ENCODE data around the gene RNF44.

The RNF44 gene

GRCh38 chr5:176536902-176537553 lies at the start of gene RNF44:
Gene RNF44, minus strand, starts transcription at chr5:176537402. Its CDS starts 4,930 bp downstream, at chr5:176532472.
- peak; percentile 98 for DNase-seq (ENCODE audit: low spot score)

DNA sequence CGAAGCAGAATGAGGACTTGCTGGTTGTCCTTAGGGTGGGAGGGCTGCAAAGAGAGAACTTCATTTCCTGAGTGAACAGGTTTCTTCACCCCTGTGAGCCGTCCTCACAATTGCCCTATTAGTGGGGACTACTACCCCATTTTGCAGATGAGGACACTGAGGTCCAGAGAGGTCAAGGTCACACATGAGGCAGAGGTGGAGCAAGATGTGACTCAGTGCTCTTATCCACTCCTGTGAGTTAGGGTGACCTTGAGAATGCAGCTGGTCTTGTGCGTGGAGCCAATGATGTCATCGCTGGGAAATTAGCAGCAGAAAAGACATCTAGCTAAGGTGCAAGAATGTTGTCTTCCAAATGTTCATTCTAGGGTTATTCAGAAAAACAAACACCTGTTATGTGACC lies 45.9 kb upstream of the RNF44 start:
- DNase-seq (ENCODE audit: low spot score): no peak

DNA sequence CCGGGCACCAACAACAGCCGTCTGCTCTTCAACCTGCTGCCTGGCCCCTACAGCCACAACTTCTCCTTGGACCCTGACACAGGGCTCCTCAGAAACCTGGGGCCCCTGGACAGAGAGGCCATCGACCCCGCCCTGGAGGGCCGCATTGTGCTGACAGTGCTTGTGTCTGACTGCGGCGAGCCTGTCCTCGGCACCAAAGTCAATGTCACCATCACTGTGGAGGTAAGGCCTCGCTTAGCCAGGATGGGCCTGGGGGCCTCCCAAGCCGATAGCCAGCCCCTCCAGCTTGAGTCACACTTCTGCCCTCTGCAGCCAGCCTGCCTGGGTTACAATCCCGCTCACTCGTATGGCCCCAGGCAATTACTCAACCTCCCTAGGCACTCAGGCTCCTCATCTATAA lies 44.2 kb upstream of the RNF44 start:
- DNase-seq (ENCODE audit: low spot score): no peak

- DNase-seq (ENCODE audit: low spot score): no peak
Observed at GRCh38 chr5:176579323-176579722, 42.1 kb upstream of the RNF44 start.

- DNase-seq (ENCODE audit: low spot score): peak; percentile 41
Observed at GRCh38 chr5:176578391-176578808, 41.2 kb upstream of the RNF44 start.

- DNase-seq (ENCODE audit: low spot score): no peak
Observed at GRCh38 chr5:176577312-176578176, 40.3 kb upstream of the RNF44 start.

GRCh38 chr5:176575488-176576422 lies 38.6 kb upstream of the RNF44 start:
- DNase-seq (ENCODE audit: low spot score): no peak

DNA sequence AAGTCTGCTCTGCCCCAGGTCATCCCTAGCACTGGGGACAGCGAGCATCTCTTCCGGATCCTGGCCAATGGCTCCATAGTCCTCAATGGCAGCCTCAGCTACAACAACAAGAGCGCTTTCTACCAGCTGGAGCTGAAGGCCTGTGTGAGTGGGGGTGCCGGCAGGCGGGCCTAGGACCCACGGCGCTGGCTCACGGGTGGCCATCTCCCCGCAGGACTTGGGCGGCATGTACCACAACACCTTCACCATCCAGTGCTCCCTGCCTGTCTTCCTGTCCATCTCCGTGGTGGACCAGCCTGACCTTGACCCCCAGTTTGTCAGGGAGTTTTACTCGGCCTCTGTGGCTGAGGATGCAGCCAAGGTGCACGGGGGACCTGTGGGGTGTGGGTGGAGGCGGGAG lies 37.9 kb upstream of the RNF44 start:
- DNase-seq (ENCODE audit: low spot score): no peak

DNA sequence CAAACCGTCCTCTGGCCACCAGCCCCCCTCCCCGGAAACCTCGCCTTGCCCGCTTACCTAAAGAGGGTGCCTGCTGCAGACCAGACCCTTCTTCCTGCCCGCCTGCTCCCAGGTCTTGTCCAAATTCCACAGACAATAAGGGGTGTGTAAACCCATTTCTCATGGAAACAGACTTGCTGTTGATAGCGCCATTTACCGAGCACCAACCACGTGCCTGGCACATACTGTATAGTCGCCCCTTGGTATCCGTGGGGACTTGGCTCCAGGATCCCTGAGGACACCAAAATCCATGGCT lies 37.0 kb upstream of the RNF44 start:
- DNase-seq (ENCODE audit: low spot score): no peak

GRCh38 chr5:176573564-176574296 lies 36.5 kb upstream of the RNF44 start:
- DNase-seq (ENCODE audit: low spot score): peak; percentile 75

DNA sequence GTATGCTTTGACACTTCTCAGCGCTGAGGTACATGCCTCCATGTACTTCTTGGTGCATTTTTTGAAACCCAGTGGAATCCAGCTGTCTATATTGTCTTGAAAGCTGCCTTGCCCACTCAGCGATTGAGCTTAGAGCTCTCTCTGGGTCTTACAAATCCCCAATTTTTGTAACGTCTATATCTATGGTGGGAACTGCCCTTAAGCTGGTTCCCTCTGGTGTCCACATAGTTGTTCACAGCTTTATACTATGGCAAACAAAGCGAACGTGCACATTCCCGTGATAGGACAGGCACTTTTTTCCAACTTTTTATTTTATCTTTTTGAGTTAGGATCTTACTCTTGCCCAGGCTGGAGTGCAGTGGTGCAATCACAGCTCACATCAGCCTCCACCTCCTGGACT lies 32.8 kb upstream of the RNF44 start:
- DNase-seq (ENCODE audit: low spot score): no peak

GRCh38 chr5:176568657-176569056 lies 31.5 kb upstream of the RNF44 start:
- DNase-seq (ENCODE audit: low spot score): no peak

DNA sequence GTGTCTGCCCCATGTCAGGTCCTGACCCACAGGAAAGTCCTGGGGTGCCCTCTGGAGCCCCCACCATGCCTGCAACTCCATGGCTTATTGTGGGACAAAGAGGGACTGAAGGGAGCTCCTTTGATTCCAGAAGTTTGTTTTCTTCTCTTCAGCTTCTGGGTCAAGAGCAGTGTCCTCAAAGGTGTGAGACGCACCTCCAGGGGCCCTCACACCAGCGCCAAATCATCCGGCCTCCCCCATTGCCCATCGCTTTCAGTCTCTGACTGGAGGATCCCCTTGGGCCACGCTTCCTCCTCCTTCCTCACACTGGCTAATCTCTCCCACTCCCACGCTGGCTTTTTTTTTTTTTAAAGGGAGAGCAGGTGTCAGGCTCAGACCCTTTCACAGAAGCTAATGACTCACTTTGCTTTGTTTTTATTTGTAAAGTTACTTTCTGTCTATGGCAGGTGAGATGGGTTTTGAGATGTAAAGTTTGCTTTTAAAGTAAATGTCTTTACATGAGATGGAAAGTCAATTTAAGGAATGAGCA lies 28.6 kb upstream of the RNF44 start:
- DNase-seq (ENCODE audit: low spot score): no peak

GRCh38 chr5:176564002-176564401 lies 26.8 kb upstream of the RNF44 start:
- DNase-seq (ENCODE audit: low spot score): no peak

- DNase-seq (ENCODE audit: low spot score): no peak
Observed at GRCh38 chr5:176562189-176562588, 25.0 kb upstream of the RNF44 start.

DNA sequence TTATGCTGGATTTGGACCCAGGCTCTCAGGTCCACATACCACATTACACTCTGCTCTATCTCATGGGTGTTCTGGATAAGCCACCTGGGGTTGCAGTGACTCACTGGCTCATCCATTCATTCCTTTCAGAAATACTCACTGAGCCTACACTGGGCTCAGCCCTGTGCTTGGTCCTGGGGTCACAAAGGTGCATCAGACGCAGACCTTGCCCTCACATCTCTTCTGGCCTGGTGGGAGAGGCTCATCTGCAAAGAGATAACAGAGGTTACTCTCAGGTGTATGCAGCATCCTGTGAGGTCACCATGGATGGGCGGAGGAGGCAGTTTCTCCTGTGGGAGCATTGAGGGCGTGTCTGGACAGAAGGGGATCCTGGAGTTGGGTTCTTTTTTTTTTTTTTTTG lies 24.1 kb upstream of the RNF44 start:
- no peak for DNase-seq (ENCODE audit: low spot score)

- DNase-seq (ENCODE audit: low spot score): no peak
Observed at GRCh38 chr5:176560364-176560763, 23.2 kb upstream of the RNF44 start.

- DNase-seq (ENCODE audit: low spot score): peak; percentile 27
Observed at GRCh38 chr5:176559683-176560082, 22.5 kb upstream of the RNF44 start.

GRCh38 chr5:176557846-176558245 lies 20.6 kb upstream of the RNF44 start:
- no peak for DNase-seq (ENCODE audit: low spot score)

DNA sequence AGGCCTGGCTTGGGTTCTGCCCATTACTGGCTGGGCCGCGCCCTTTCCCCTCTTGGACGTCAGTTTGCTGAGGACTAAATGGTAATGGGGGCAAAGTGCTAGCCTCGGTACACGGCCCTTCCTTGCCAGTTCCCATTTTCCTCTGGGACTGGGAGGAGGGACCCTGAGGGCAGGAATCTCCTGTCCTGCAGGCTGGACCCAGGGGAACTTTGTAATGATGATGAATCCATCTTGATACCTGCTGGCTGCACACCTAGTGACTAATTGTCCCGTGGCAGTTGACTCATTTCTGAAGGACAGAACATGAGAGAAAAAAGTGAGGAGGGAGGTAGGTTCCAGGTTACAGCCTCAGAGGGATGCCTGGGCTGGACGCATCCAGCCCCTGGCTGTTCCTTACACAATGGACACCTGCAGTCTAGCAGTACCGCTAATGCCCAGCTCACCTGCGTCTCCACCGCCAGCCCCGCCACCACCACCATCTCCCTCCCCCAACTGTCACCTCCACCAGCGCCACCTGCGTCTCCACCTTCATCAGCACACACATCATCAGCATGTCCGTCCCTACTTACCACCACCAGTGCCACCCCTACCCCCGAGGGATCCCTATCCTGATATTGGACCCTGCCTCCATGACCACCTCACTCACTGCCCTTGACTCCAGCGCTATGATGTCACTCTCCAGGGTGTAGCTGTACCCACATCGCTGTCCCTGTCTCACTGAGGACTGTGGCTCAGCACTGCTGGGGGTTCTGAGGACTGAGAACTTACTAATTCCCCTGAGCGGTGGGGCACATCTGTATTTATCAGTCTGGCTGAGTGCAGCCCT lies 16.3 kb upstream of the RNF44 start:
- no peak for DNase-seq (ENCODE audit: low spot score)
